HG02970 (cell line): ENCODE results near the gene SELPLG.
"Not testable (repeated sequence)": the region's sequence is repeated elsewhere in the genome, so short reads cannot be mapped to it uniquely, and the experiment has no call there.

Source experiments
- ATAC-seq: cut with Tn5 transposase; IDR thresholded peaks from one replicate; pipeline ENCODE4 v1.9.1; 2021; ENCODE audit warnings: mild to moderate bottlenecking, moderate library complexity, moderate number of reproducible peaks; ENCODE audit not compliant: unreplicated experiment, low FRiP score

SELPLG gene

GRCh38 chr12:108594960-108595710 is 38.6 kb downstream of the SELPLG start:
- ATAC-seq: no peak

- ATAC-seq: no peak
Measured at GRCh38 chr12:108594323-108594903, 39.3 kb downstream of the SELPLG start.

- ATAC-seq: no peak
Measured at GRCh38 chr12:108592033-108592909, 41.4 kb downstream of the SELPLG start.

GRCh38 chr12:108591267-108591980 is 42.3 kb downstream of the SELPLG start:
- ATAC-seq: no peak

GRCh38 chr12:108590463-108590862 is 43.2 kb downstream of the SELPLG start:
- ATAC-seq: not testable (repeated sequence)

GRCh38 chr12:108589840-108590229 is 43.9 kb downstream of the SELPLG start:
- ATAC-seq: no peak

- no peak for ATAC-seq
Measured at GRCh38 chr12:108589028-108589839, 44.5 kb downstream of the SELPLG start.

GRCh38 chr12:108587826-108588225 is 45.9 kb downstream of the SELPLG start:
- no peak for ATAC-seq

- no peak for ATAC-seq
Measured at GRCh38 chr12:108586306-108586705, 47.4 kb downstream of the SELPLG start.

- ATAC-seq: no peak
Measured at GRCh38 chr12:108585864-108586263, 47.8 kb downstream of the SELPLG start.

- ATAC-seq: no peak
Measured at GRCh38 chr12:108584456-108585065, 49.1 kb downstream of the SELPLG start.

- ATAC-seq: no peak
Measured at GRCh38 chr12:108583991-108584390, 49.7 kb downstream of the SELPLG start.

GRCh38 chr12:108582978-108583770 is 50.5 kb downstream of the SELPLG start:
- no peak for ATAC-seq

- ATAC-seq: no peak
Measured at GRCh38 chr12:108582509-108582908, 51.2 kb downstream of the SELPLG start.

GRCh38 chr12:108581311-108582227 is 52.1 kb downstream of the SELPLG start:
- ATAC-seq: no peak

- no peak for ATAC-seq
Measured at GRCh38 chr12:108580531-108580930, 53.2 kb downstream of the SELPLG start.

GRCh38 chr12:108578813-108579212 is 54.9 kb downstream of the SELPLG start:
- ATAC-seq: no peak

GRCh38 chr12:108578264-108578663 is 55.4 kb downstream of the SELPLG start:
- ATAC-seq: no peak
